ENCODE data around the gene HBE1.
"Not testable (repeated sequence)": the region's sequence is repeated elsewhere in the genome, so short reads cannot be mapped to it uniquely, and the experiment has no call there.

HBE1 gene

DNA sequence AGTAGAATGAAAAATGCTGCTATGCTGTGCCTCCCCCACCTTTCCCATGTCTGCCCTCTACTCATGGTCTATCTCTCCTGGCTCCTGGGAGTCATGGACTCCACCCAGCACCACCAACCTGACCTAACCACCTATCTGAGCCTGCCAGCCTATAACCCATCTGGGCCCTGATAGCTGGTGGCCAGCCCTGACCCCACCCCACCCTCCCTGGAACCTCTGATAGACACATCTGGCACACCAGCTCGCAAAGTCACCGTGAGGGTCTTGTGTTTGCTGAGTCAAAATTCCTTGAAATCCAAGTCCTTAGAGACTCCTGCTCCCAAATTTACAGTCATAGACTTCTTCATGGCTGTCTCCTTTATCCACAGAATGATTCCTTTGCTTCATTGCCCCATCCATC is 14.9 kb upstream of the HBE1 start:
- no peak for DNase-seq

DNA sequence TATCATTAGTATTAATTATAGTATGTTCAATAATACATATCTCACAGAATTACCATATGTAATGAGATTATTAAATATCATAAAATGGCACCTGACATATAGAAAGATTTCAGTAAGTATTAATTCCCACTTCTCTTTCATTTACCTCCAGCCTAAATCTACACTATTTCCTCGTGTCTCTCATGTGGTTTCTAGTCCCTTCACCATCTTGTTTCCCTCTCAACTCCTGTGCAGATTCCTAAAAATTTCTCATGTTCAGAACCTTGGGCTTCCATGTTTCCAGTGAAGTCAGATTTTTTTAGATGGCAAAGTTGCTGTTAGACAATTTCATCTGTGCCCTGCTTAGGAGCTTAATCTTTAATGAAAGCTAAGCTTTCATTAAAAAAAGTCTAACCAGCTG is 14.1 kb upstream of the HBE1 start:
- DNase-seq: no peak

DNA sequence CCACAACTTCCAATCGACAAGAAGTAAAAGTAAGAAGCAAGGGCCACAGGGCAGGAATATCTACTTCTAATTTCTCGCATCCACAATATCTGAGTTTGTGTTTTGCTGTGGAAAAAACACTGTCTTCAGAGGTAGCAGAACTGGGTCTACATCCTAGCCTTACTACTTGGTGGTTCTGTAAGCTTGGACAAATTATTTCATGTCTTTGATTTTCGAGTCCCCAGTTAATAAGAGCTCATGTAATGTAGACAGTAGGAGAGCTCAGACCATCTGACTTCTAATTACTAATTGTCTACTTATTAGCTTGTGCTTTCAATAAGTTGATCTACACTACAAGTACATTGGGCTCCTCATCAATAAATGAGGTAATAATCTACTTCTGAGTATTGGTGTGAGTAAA is 13.3 kb upstream of the HBE1 start:
- no peak for DNase-seq

DNA sequence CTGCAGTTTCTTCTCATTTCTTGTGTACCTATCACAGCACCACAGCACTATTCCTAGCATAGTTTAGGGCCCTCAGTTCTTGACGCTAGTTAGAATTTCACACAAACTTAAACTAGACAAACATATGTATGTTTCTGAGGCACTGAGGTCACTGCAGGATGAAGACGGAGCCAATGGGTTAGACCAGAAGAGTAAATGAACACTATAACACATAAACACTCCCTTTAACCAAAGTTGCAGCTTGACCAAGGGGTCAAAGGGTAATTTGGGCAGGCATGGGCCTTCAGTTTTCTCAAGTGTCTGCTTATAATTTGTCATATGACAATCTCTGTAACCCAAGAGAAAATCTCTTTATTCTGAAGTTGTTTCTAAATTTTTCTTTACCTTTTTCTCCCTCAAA is 12.9 kb upstream of the HBE1 start:
- DNase-seq: no peak

DNA sequence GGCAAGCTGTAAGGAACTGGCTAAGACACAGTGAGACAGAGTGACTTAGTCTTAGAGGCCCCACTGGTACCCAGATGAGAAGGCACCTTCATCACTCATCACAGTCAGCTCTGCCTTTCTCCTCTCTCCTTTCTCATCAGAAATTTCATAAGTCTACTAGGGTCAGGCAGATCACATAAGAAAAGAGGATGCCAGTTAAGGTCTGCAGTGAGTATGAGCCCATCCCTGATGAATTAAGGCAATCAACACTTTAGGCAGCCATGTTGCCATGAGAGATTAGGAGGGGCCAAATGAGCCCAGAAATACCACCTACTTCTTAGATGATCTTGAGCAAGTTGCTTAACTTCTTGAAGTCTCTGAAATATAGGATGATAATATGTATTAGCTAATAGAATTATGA is 11.9 kb upstream of the HBE1 start:
- no peak for DNase-seq

DNA sequence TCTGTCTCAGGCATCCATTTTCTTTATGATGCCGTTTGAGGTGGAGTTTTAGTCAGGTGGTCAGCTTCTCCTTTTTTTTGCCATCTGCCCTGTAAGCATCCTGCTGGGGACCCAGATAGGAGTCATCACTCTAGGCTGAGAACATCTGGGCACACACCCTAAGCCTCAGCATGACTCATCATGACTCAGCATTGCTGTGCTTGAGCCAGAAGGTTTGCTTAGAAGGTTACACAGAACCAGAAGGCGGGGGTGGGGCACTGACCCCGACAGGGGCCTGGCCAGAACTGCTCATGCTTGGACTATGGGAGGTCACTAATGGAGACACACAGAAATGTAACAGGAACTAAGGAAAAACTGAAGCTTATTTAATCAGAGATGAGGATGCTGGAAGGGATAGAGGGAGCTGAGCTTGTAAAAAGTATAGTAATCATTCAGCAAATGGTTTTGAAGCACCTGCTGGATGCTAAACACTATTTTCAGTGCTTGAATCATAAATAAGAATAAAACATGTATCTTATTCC is 10.9 kb upstream of the HBE1 start:
- no peak for DNase-seq

DNA sequence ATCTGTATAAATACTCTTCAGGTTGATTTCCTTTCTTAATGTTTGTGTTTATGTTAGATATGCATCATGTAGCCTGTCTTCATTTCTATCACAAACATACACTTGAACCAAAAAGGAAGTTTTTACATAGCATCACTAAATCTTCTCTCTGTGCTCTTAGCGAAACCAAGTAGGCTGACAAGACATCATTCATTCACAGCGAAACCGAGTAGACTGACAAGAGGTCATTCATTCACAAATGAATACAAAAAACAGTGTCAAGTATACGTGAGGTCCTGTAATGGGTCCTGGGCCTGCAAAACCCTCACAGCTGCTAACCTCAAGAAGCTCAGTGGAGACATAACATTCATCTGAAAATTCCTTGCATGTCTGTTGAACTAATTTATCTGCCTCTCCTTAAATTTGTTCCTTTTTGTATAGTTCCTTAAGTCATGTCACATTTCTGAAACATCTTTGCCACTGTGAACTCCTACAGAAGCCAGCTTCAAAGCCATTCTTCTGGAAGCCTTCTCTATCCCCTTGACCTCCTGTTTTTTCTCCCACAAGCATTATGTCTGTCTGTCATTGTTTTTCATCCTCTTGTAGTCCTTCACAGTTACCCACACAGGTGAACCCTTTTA is 9.8 kb upstream of the HBE1 start:
- DNase-seq: no peak

DNA sequence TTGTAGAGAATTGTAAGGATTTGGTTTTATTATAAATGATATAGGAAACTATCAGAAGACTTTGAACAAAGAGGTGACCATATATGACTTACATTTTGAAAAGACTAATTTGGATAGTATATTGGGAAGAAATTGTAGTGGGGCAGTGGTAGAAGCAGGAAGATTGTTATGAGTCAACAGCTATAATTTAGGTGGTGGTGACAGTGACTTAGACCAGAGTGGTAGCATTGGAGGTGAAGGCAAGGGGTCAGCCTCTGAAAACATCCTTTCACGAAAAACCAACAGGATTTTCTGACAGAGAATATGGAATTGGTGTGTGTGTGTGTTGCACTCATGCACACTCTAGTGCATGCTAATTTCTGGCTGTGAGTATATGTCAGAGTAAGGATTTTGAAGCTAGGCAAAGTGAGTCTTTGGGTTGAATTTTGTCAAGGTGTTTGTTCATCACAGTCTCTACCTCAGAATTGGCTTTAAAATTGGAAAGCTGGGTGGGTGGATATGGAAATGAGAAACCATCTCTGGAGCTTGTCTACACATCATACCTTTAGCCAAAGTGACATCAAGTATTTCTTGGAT is 8.2 kb upstream of the HBE1 start:
- DNase-seq: no peak

DNA sequence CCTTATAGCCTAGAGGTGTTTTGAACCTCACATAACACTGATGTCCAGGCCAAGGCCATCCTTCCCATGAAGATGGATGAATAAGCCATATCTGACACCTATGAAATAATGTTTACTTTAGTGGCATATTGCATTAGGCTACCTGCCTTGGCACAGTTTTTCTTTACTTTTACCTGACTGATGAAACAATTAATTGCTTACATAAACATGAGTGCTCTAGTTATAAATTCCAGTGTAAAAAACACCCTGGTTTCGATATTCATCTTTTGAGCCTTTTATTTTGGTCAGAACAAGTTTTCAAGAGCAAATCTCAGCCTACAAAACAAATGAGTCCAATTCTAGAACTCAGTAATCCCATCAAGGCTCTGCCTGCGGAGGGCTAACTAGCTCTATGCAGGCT is 7.0 kb upstream of the HBE1 start:
- no peak for DNase-seq

DNA sequence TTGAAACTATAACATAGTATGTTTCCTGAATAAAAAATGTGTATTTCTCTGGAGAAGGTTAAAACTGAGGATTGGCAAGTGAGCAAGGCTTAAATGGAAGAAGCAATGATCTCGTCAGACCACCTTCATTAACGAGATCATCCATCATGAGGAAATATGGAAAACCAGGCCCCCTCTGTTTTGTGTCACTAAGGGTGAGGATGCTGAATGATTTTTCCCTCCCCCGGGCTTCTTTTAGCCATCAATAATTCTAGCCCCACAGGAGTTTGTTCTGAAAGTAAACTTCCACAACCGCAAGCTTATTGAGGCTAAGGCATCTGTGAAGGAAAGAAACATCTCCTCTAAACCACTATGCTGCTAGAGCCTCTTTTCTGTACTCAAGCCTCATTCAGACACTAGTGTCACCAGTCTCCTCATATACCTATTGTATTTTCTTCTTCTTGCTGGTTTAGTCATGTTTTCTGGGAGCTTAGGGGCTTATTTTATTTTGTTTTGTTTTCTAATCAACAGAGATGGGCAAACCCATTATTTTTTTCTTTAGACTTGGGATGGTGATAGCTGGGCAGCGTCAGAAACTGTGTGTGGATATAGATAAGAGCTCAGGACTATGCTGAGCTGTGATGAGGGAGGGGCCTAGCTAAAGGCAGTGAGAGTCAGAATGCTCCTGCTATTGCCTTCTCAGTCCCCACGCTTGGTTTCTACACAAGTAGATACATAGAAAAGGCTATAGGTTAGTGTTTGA is 5.8 kb upstream of the HBE1 start:
- DNase-seq: no peak

DNA sequence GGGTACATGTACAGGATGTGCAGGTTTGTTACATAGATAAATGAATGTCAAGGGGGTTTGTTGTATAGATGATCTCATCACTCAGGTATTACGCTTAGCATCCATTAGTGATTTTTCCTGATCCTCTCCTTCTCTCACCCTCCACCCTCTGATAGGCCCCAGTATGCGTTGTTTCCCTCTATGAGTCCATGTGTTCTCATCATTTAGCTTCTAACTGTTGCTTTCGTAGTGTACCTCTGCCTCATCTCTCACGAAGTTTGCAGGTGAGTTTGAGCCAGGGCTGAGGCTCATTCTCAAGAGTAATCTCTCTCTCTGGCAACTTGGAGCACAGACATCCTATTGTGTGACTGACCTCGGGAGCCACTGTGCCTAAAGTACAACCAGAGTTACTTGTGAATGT is 4.7 kb upstream of the HBE1 start:
- no peak for DNase-seq

DNA sequence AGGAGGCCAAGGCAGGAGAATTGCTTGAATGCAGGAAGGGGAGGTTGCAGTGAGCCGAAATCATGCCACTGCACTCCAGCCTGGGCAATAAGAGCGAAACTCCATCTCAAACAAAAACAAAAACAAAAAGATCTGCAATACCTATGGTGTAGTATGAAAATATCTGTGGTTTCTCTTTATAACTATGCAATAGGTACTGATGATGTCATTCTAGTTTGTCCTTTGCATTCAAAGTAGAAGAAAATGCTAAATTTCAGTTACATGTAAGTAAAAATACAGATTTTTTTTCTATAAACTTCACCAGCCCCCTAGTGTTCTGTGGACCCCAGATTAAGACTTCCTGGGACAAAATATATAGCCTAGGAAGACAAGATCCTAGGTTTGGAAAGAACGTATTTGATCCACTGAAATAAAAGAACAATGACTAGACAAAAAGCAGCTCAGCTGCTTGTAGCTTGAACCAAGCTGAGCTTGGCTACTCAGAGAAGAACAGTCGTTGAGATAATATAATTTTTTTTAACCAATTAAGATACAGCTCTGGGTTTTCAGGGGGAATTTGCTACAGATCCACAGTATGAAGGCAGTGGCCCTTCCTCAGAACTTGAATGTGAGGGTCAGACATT is 2.8 kb upstream of the HBE1 start:
- no peak for DNase-seq

DNA sequence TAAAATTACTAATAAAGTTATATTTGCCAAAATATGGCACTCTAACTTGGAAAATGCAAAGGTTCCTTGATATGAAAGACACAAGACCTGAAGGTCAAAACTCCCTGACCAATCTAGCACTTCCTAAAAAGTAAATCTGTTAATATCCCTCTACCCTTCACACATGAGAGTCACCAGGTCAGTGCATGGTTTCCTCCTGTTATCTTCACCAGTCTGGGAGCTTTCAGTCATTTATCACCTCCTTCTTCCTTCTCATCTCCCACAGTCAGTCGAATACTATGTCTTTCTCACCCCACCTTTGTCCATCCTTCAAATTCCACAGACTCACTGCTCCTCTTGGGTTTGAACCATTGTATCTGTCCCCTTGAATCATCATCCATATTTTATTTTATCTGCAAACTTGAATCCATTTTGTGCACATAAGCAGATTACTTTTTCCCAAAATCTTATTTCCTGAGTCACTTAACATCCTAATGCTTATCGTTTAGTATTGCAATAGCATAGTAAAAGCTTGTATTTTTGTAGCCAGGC is 2.6 kb downstream of the HBE1 start:
- DNase-seq: no peak

DNA sequence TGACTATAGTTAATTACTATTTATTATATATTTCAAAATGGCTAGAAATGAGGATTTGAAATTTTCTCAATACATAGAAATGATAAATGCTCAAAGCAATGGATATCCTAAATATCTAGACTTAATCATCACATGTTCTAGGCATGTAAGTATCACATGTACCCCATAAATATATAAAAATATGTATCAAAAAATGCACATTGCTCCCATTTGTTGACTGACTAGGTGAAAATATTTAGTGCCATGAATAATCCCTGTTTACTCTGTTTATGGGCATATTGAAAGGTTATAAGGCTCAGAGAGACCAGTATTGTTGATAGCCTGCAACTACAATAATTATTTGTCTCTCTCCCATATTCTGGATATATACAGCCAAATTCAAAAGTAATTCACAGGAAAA is 3.1 kb downstream of the HBE1 start:
- DNase-seq: no peak

DNA sequence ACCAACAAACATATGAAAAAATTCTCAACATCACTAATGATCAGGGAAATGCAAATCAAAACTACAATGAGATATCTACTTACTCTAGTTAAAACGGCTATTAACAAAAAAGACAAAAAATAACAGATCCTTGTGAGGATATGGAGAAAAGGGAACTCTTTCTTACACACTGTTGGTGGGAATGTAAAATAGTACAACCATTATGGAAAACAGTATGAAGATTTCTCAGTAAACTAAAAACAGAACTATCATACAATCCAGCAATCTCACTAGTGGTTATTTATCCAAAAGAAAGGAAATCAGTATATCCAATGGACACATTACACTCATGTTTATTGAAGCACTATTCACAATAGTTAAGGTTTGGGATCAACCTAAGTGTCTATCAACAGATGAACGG is 3.9 kb downstream of the HBE1 start:
- DNase-seq: no peak

DNA sequence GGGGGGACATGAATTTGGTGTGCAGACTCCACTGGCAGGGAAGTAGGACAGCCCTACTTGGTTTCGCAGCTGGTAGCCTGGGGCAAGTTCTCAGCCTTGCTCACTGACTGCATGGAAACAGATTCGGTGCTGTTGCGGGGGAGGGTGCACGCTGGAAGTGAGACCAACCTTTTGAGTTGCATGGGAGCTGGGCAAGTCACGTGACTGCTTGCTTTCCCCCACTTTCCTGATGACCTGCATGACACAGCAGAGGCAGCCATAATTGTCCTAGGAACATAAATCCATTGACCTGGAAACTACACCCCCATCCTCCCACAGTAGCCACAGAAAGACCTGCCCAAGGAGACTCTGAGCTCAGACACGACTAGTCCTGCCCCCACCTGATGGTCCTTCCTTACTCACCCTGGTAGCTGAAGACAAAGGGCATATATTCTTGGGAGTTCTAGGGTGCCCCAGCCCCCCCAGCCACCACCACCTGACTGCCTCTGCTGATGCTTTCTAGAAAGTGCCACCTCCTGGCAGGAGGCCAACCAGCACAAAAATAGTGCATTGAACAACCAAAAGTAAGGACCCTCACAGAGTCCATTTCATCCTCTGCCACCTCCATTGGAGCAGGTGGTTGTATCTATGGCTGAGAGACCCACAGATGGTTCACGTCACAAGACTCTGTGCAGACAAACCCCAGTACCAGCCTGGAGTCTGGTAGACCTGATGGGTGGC is 11.0 kb downstream of the HBE1 start:
- no peak for DNase-seq

DNA sequence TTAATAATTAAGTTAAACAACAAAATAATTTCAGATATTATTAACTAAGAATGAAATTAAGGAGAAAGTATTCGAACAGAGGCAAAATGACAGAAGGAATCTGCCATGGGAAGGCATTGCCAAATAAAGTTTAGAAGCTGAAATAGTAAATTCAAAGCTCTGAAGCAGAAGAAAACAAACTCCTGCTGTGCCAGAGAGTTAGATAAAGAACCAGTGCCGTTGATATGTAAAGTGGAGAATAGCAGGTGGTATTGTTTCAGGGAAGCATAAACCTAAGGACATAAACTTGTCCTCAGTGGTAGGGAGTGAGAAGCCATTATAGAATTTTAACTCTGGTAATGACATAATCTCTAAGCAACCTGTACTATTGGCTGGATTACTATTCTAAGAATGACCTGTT is 12.4 kb downstream of the HBE1 start:
- no peak for DNase-seq

DNA sequence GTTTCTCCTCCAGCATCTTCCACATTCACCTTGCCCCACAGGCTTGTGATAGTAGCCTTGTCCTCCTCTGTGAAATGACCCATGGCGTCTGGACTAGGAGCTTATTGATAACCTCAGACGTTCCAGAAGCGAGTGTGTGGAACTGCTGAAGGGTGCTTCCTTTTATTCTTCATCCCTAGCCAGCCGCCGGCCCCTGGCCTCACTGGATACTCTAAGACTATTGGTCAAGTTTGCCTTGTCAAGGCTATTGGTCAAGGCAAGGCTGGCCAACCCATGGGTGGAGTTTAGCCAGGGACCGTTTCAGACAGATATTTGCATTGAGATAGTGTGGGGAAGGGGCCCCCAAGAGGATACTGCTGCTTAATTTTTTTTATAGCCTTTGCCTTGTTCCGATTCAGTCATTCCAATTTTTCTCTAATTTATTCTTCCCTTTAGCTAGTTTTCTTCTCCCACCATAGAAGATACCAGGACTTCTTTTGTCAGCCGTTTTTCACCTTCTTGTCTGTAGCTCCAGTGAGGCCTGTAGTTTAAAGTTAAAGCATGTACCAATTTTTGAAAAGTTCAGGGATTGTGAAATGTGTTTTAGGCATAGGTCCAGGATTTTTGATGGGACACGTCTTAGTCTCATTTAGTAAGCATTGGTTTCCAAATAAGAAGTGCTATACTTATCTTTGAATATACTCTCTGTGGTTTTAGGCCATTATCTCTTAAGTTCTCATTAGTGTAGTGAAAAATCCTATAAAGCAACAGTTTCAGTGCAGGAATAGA is 14.9 kb downstream of the HBE1 start, which contains the start of gene HBG2:
TSS of gene HBG2 (minus strand) at position 136 of the 768 bp plus-strand sequence. CDS start at position 83, 53 bp downstream.
- DNase-seq: not testable (repeated sequence)

DNA sequence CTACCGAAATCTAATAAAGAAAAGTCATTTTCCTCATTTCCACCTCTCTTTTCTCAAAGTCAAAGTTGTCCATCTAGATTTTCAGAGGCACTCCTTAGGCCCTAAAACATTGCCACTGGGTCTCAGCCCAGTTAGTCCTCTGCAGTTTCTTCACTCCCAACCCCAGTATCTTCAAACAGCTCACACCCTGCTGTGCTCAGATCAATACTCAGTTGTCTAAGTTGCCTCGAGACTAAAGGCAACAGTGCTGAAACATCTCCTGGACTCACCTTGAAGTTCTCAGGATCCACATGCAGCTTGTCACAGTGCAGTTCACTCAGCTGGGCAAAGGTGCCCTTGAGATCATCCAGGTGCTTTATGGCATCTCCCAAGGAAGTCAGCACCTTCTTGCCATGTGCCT is 15.7 kb downstream of the HBE1 start:
- not testable (repeated sequence) for DNase-seq

DNA sequence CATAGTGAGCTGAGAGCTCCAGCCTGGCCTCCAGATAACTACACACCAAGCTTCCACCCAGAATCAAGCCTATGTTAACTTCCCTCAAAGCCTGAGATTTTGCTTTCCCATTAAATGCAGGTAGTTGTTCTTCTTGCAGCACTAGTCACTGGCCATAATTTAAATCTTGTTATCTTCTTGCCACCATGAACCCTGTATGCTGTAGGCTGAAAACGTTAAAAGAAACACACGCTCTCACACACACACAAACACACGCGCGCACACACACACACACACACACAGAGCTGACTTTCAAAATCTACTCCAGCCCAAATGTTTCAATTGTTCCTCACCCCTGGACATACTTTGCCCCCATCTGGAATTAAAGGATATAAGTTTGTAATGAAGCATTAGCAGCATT is 16.3 kb downstream of the HBE1 start:
- DNase-seq: not testable (repeated sequence)

DNA sequence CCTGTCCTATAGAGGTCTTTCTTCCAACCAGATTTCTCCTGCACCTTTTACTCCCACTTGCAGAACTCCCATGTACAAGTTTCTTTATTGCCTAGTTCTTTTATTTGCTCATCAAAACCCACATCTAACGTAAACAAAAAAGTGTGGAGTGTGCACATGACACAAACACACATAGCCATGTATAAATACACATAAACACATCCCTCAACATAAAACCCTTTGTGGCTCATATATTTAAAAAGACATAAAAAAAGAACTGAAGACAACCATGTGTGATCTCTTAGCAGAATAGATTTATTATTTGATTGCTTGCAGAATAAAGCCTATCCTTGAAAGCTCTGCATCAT is 16.9 kb downstream of the HBE1 start:
- DNase-seq: no peak
